Osteoblast (primary cell): ENCODE data around the gene SPEM2. TPM values are rescaled to one million over a fixed set of nuclear protein-coding genes. Genes with fewer than 3 reads are reported as not detected.

Experiments used
- DNase-seq: peaks from one replicate; pipeline ENCODE4 v3.0.0; 2011; ENCODE audit warnings: low spot score, mixed read lengths; ENCODE audit not compliant: insufficient read length; ENCODE audit errors: missing footprints
- H2AFZ ChIP-seq: 2 replicates; pipeline ENCODE4 v1.6.0; 2011; ENCODE audit warnings: mild to moderate bottlenecking, low read length
- H3K27ac ChIP-seq: 2 replicates; pipeline ENCODE4 v1.5.1; 2011; ENCODE audit warnings: mild to moderate bottlenecking, low read depth, low read length, moderate library complexity
- H3K27me3 ChIP-seq: 2 replicates; pipeline ENCODE4 v1.6.0; 2012; ENCODE audit warnings: mild to moderate bottlenecking, control low read depth, inconsistent platforms, low read length, moderate library complexity; ENCODE audit not compliant: insufficient read depth
- H3K36me3 ChIP-seq: 2 replicates; pipeline ENCODE4 v1.5.1; 2011; ENCODE audit warnings: mild to moderate bottlenecking, low read length, control low read depth, moderate library complexity; ENCODE audit not compliant: insufficient read depth
- H3K4me1 ChIP-seq: 2 replicates; pipeline ENCODE4 v1.5.1; 2011; ENCODE audit warnings: mild to moderate bottlenecking, low read length, control low read depth, moderate library complexity; ENCODE audit not compliant: insufficient read depth
- H3K4me2 ChIP-seq: 2 replicates; pipeline ENCODE4 v1.6.0; 2011; ENCODE audit warnings: mild to moderate bottlenecking, low read length; ENCODE audit not compliant: insufficient read depth
- H3K4me3 ChIP-seq: fragments of 200-600 bp; sonication (generic); 3 replicates; pipeline ENCODE4 v1.5.1; 2012; ENCODE audit warnings: mild to moderate bottlenecking, low read length, inconsistent platforms; ENCODE audit not compliant: insufficient read depth
- H3K79me2 ChIP-seq: 2 replicates; pipeline ENCODE4 v1.6.0; 2012; ENCODE audit warnings: mild to moderate bottlenecking, low read length, control low read depth, inconsistent platforms; ENCODE audit not compliant: insufficient read depth
- H3K9me3 ChIP-seq: 2 replicates; pipeline ENCODE4 v1.5.1; 2011; ENCODE audit warnings: low read depth, low read length, control low read depth
- H4K20me1 ChIP-seq: 2 replicates; pipeline ENCODE4 v1.6.0; 2012; ENCODE audit warnings: mild to moderate bottlenecking, low read length, control low read depth; ENCODE audit not compliant: insufficient read depth
- total RNA-seq: library from RNA; depleted of rRNA; stranded (reverse); fragments of >200 nt; gene quantifications from 2 replicates; pipeline ENCODE4 v1.2.3, GENCODE V29; 2012
- TF ChIP-seq, protein P1 (sequence below): IDR thresholded peaks from 2 replicates; pipeline ENCODE4 v1.5.1; 2011; ENCODE audit warnings: mild to moderate bottlenecking, low read depth, low read length, moderate library complexity; ENCODE audit errors: extremely low read depth

SPEM2 gene
- total RNA-seq, 1 donor = not detected

DNA sequence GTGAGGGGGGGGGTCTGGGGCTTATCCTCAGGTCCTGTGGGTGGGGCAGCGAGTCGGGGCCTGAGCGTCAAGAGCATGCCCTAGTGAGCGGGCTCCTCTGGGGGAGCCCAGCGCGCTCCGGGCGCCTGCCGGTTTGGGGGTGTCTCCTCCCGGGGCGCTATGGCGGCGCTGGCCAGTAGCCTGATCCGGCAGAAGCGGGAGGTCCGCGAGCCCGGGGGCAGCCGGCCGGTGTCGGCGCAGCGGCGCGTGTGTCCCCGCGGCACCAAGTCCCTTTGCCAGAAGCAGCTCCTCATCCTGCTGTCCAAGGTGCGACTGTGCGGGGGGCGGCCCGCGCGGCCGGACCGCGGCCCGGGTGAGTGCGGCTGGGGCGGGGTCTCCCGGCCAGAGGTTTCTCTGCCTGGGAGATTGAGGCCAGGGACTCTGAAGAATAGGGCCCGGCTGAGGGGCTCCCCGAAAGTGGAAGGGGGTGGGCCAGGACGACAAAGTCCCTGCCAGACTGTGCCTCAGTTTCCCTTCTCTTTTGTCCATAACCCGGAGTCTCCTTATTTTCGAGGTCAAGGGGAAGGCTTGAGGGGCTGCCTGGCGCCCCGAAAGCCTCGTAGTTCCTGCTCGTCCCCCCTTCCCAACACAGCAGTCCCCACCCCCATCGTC, 14.2 kb downstream of the SPEM2 start, which contains the start of gene FGF11:
Gene FGF11 (plus strand): TSS at position 51 of the 651 bp plus-strand sequence. CDS start 109 bp downstream, at position 160.
- Histone ChIP-seq H2AFZ (peak within 1 kb of the TSS; percentile 41), H3K27me3 (peaks cover 40% of the 10 kb centered on the region), H3K4me1 (peaks cover 35% of the 10 kb centered on the region), H3K4me3 (peak within 1 kb of the TSS; percentile 58), H3K27ac (no peak within 1 kb of the TSS), H3K4me2 (peak within 1 kb of the TSS; percentile 85), H4K20me1 (no peaks in the 10 kb centered on the region), H3K9me3 (no peaks in the 10 kb centered on the region), H3K36me3 (no peaks in the 10 kb centered on the region), H3K79me2 (no peaks in the 10 kb centered on the region)
- peak; percentile 59 for DNase-seq
- TF ChIP-seq, protein P1, sequence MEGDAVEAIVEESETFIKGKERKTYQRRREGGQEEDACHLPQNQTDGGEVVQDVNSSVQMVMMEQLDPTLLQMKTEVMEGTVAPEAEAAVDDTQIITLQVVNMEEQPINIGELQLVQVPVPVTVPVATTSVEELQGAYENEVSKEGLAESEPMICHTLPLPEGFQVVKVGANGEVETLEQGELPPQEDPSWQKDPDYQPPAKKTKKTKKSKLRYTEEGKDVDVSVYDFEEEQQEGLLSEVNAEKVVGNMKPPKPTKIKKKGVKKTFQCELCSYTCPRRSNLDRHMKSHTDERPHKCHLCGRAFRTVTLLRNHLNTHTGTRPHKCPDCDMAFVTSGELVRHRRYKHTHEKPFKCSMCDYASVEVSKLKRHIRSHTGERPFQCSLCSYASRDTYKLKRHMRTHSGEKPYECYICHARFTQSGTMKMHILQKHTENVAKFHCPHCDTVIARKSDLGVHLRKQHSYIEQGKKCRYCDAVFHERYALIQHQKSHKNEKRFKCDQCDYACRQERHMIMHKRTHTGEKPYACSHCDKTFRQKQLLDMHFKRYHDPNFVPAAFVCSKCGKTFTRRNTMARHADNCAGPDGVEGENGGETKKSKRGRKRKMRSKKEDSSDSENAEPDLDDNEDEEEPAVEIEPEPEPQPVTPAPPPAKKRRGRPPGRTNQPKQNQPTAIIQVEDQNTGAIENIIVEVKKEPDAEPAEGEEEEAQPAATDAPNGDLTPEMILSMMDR = no peak

GRCh38 chr17:7440113-7440833, 14.9 kb downstream of the SPEM2 start:
- Histone ChIP-seq H2AFZ (peak overlapping the region; percentile 41), H3K4me3 (peak overlapping the region; percentile 58), H3K79me2 (no peaks in the 10 kb centered on the region), H3K4me1 (peaks cover 35% of the 10 kb centered on the region), H3K27ac (no peak overlapping the region), H4K20me1 (no peaks in the 10 kb centered on the region), H3K4me2 (peak overlapping the region; percentile 77), H3K27me3 (peaks cover 41% of the 10 kb centered on the region), H3K9me3 (no peaks in the 10 kb centered on the region), H3K36me3 (no peaks in the 10 kb centered on the region)
- peak; percentile 86 for DNase-seq
- TF ChIP-seq, protein P1 = no peak

DNA sequence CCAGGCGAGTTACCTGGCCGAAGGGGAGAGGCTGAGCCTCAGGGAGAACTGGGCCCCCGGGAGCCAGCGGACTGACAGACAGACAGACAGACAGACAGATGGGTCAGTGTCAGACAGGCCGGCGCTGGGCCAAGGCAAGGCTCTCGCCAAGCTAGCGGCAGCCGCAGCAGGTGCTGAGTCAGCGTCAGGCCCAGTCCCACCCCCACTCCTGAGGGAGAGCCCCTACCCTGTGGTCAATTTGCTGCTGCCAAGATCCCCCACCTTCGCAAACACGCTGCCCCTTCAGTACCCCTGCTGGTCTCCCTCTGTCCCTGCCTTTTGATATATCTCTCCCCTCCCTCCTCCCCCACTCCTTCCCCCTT, 15.4 kb downstream of the SPEM2 start:
- no peaks in the 10 kb centered on the region for H3K9me3 ChIP-seq
- no peaks in the 10 kb centered on the region for H3K79me2 ChIP-seq
- H3K4me2 ChIP-seq = peak overlapping the region; percentile 77
- TF ChIP-seq, protein P1 = no peak
- DNase-seq = peak; percentile 94
- peak overlapping the region; percentile 58 for H3K4me3 ChIP-seq
- no peaks in the 10 kb centered on the region for H3K36me3 ChIP-seq
- H3K27ac ChIP-seq = no peak overlapping the region
- no peaks in the 10 kb centered on the region for H4K20me1 ChIP-seq
- H3K4me1 ChIP-seq = peaks cover 29% of the 10 kb centered on the region
- no peak overlapping the region for H2AFZ ChIP-seq
- H3K27me3 ChIP-seq = peaks cover 46% of the 10 kb centered on the region

- DNase-seq = peak; percentile 76
- Histone ChIP-seq H3K9me3 (no peaks in the 10 kb centered on the region), H2AFZ (no peak overlapping the region), H3K4me2 (peak overlapping the region; percentile 77), H3K36me3 (no peaks in the 10 kb centered on the region), H4K20me1 (no peaks in the 10 kb centered on the region), H3K79me2 (no peaks in the 10 kb centered on the region), H3K27me3 (peaks cover 48% of the 10 kb centered on the region), H3K27ac (no peak overlapping the region), H3K4me3 (no peak overlapping the region), H3K4me1 (peaks cover 29% of the 10 kb centered on the region)
- TF ChIP-seq, protein P1 = no peak
Measured at GRCh38 chr17:7441266-7441665, 15.8 kb downstream of the SPEM2 start.
